GM23248 (cell line): ENCODE data around the gene CPNE4.

Source experiments
- EZH2 ChIP-seq: fragments of 200-600 bp; sonication (generic); IDR thresholded peaks from 2 replicates; pipeline ENCODE4 v1.6.1; 2018; ENCODE audit warnings: antibody characterized with exemption, mild to moderate bottlenecking; ENCODE audit not compliant: insufficient read depth, poor library complexity, severe bottlenecking
- EZH2phosphoT487 ChIP-seq: fragments of 200-600 bp; sonication (generic); IDR thresholded peaks from 2 replicates; pipeline ENCODE4 v1.6.1; 2018; ENCODE audit warnings: antibody characterized with exemption, moderate library complexity, mild to moderate bottlenecking, low read depth; ENCODE audit not compliant: insufficient read depth

GRCh38 chr3:131630807-131631206, 404.0 kb downstream of the CPNE4 start:
- TF ChIP-seq EZH2phosphoT487: no peak
- TF ChIP-seq EZH2: no peak
